Glutamatergic neuron (in vitro differentiated cells): ENCODE data around the gene HERPUD1. TPM values are rescaled to one million over a fixed set of nuclear protein-coding genes. Genes with fewer than 3 reads are reported as not detected.
"Not testable (repeated sequence)": the region's sequence is repeated elsewhere in the genome, so short reads cannot be mapped to it uniquely, and the experiment has no call there.

ENCODE experiments used
- DNase-seq: peaks from one replicate; pipeline ENCODE4 v3.0.0; 2022
- H3K27ac Mint-ChIP-seq: one replicate; pipeline ENCODE4 v1.8.0; 2020; ENCODE audit warnings: mild to moderate bottlenecking, mixed read lengths, inconsistent platforms; ENCODE audit not compliant: unreplicated experiment
- H3K27me3 Mint-ChIP-seq: one replicate; pipeline ENCODE4 v1.8.0; 2020; ENCODE audit warnings: mild to moderate bottlenecking, moderate library complexity, mixed read lengths, inconsistent platforms; ENCODE audit not compliant: unreplicated experiment
- H3K36me3 Mint-ChIP-seq: one replicate; pipeline ENCODE4 v1.8.0; 2020; ENCODE audit warnings: mild to moderate bottlenecking, mixed read lengths, inconsistent platforms; ENCODE audit not compliant: unreplicated experiment
- H3K4me1 Mint-ChIP-seq: one replicate; pipeline ENCODE4 v1.8.0; 2020; ENCODE audit warnings: mild to moderate bottlenecking, low read depth, mixed read lengths, inconsistent platforms; ENCODE audit not compliant: unreplicated experiment
- H3K4me3 Mint-ChIP-seq: one replicate; pipeline ENCODE4 v1.8.0; 2020; ENCODE audit warnings: mild to moderate bottlenecking, mixed read lengths, inconsistent platforms; ENCODE audit not compliant: unreplicated experiment
- H3K9me3 Mint-ChIP-seq: one replicate; pipeline ENCODE4 v1.8.0; 2020; ENCODE audit warnings: mild to moderate bottlenecking, moderate library complexity, mixed read lengths, inconsistent platforms; ENCODE audit not compliant: unreplicated experiment
- total RNA-seq: library from RNA; stranded (reverse); fragmentation: NEBNext Ultra II Directional; extraction: Animal tissue kit (Norgen Biotek cat#: 25700); gene quantifications from one replicate; pipeline ENCODE4 v1.2.1, GENCODE V29; 2021; ENCODE audit not compliant: unreplicated experiment
- TF ChIP-seq, protein P1 (sequence below): fragments of 200-600 bp; sonication (generic); IDR thresholded peaks from one replicate; pipeline ENCODE4 v1.5.0; 2021; ENCODE audit not compliant: partially characterized antibody, unreplicated experiment

Gene HERPUD1
- total RNA-seq, 1 donor from 2014 or later = 160 TPM

DNA sequence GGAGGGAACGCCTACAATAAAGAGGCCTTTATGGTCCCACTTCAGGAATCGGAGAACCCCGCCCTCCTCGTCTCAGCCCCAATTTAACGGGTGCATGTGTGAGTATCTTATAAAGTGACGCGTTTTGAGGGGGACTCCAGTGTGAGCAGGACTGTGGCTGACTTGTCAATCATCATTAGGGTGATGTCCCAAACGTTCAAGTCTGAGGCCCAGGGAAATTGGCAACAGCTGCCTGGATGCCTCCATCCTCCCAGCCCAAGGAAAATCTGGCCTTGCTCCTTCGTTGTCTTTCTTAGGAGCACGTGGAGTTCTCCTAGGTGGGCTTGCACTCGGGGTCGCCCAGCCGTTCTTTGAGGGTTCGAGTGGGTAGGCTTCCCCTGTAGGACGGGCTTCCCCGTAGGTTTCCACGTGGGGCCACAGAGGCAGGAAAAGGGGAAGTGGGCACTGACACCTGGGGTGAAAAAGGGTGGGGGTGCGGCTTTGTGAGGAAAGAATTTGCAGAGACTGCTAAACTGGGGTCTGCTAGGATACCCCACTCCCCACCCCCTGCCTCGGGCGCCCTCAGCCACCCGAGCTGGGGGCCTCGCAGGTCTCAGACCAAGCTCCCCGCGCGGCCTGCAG is 561 bp upstream of the HERPUD1 start:
- Mint-ChIP-seq H3K27me3 (peaks cover 8% of the 10 kb centered on the region), H3K9me3 (peaks cover 11% of the 10 kb centered on the region), H3K36me3 (peaks cover 5% of the 10 kb centered on the region), H3K4me1 (peaks cover 14% of the 10 kb centered on the region), H3K4me3 (peak overlapping the region; percentile 71), H3K27ac (peak overlapping the region; percentile 95)
- DNase-seq = no peak
- TF ChIP-seq, protein P1, sequence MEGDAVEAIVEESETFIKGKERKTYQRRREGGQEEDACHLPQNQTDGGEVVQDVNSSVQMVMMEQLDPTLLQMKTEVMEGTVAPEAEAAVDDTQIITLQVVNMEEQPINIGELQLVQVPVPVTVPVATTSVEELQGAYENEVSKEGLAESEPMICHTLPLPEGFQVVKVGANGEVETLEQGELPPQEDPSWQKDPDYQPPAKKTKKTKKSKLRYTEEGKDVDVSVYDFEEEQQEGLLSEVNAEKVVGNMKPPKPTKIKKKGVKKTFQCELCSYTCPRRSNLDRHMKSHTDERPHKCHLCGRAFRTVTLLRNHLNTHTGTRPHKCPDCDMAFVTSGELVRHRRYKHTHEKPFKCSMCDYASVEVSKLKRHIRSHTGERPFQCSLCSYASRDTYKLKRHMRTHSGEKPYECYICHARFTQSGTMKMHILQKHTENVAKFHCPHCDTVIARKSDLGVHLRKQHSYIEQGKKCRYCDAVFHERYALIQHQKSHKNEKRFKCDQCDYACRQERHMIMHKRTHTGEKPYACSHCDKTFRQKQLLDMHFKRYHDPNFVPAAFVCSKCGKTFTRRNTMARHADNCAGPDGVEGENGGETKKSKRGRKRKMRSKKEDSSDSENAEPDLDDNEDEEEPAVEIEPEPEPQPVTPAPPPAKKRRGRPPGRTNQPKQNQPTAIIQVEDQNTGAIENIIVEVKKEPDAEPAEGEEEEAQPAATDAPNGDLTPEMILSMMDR = no peak

DNA sequence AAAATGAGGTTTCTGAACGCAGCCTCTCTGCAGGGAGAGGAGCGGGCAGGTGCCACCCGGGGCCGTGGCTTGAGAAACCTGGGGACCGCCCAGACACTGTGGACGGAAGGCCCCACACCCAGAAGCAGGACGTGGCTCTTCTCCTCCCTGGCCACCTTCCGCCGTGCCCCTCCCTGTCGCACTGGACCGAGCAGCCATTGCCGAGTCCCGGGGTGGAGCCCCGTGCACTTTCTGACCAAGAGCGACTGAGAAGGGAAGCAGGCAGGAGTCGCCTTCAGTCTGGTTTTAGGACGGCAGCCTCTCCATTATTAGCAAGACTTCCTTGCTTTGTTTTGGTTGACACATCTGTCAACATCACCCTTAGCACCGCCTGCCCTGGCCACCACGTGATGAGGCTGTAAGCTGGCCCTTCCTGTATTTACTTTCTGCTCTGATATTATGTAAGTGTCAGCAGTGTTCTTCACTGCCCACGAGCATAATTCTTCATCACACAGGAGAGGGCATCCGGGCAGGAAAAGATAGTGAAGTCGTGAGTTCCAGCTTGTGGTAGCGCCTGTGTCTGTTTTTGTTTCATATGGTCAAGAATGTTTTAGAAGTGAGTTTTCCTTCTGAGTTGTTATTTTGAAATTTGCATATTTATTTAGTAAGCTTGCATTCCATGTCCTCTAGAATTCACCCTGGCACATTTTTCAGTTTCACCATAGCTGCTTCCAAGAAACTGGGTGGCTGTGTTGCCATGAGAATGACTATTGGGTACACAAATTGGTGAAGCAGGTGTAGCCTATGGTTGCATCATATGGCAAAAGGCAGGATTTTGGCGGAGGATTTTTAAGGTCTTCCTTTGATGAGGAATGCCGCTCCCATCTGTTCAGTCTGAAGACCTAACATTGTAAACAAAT is 1.0 kb downstream of the HERPUD1 start:
- Mint-ChIP-seq H3K4me1 (peaks cover 14% of the 10 kb centered on the region), H3K36me3 (peaks cover 9% of the 10 kb centered on the region), H3K27ac (peak overlapping the region; percentile 96), H3K27me3 (peaks cover 9% of the 10 kb centered on the region), H3K4me3 (peak overlapping the region; percentile 97), H3K9me3 (peaks cover 11% of the 10 kb centered on the region)
- TF ChIP-seq, protein P1 = no peak
- peak; percentile 61 for DNase-seq

DNA sequence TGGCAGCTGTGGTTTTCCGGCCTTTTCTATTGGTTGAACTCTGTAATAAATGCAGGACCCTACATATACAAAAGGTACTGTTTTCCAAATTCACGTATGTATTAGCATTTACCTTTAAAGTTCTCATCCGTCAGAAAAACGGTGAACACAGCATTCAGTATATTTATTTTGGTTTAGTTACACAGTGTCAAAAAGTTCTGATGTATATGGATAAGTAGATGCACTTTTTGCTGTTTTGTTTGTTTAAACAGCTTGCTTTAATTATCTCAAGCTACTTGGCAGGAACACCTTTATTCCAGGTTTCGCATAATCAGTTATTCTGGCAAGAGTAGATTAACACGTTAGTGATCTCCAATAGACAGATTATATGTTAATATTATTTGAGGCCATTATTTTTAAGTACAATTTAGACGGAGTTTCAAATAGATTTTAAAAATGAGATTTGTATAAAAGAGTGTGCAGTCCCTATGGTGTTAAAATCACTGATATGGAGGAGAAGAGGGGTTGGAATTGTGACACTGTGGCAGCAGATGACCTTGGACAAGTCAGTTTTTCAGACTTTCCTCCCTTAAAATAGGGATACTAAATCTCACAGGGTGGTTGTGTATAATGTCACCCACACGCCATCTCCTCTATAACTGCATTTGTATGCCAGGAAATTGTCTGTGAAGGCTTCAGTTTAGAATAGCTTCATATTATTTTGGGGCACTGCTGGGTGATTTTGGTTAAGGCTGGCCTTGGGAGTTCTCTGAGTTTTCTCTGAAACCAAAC is 2.1 kb downstream of the HERPUD1 start:
- Mint-ChIP-seq H3K9me3 (peaks cover 11% of the 10 kb centered on the region), H3K27ac (peak overlapping the region; percentile 38), H3K36me3 (peaks cover 4% of the 10 kb centered on the region), H3K27me3 (peaks cover 9% of the 10 kb centered on the region), H3K4me3 (peak overlapping the region; percentile 97), H3K4me1 (peaks cover 14% of the 10 kb centered on the region)
- TF ChIP-seq, protein P1 = no peak
- no peak for DNase-seq

DNA sequence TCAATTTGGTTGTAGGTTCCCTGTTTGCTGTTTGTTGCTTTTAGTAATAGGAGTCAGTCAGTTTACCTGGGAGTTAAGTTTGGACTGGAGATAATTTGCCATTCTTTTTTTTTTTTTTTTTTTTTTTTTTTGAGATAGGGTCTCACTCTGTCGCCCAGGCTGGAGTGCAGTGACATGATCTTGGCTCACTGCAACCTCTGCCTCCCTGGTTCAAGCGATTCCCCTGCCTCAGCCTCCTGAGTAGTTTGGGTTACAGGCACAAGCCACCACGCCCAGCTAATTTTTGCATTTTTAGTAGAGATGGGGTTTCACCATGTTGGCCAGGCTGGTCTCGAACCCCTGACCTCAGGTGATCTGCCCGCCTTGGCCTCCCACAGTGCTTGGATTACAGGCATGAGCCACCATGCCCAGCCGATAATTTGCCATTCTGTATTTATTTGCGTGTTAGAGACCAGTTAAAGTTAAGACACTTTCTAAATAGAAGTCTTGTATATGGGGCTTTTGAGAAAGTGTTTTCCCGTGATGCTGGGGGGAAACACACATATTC is 2.7 kb downstream of the HERPUD1 start:
- H3K4me3 Mint-ChIP-seq = peak overlapping the region; percentile 89
- DNase-seq, H3K36me3 Mint-ChIP-seq, H3K27me3 Mint-ChIP-seq: not testable (repeated sequence)
- H3K27ac Mint-ChIP-seq = peak overlapping the region; percentile 44
- peaks cover 11% of the 10 kb centered on the region for H3K9me3 Mint-ChIP-seq
- peaks cover 14% of the 10 kb centered on the region for H3K4me1 Mint-ChIP-seq

DNA sequence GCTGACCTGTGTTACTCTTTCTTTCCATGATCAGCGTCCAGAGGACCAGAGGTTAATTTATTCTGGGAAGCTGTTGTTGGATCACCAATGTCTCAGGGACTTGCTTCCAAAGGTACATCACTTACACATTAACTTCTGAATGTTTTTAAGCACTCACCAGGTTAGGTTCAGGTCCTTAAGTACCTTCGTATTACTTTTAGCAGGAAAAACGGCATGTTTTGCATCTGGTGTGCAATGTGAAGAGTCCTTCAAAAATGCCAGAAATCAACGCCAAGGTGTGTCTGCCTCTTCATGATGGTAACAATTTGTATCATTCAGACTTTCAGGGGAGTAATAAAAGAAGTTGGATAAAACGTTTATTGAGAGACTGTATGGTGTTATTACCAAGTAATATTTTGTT is 3.3 kb downstream of the HERPUD1 start:
- Mint-ChIP-seq H3K27me3 (peaks cover 9% of the 10 kb centered on the region), H3K4me3 (peak overlapping the region; percentile 89), H3K27ac (peak overlapping the region; percentile 44), H3K4me1 (peaks cover 14% of the 10 kb centered on the region), H3K9me3 (peaks cover 11% of the 10 kb centered on the region), H3K36me3 (peaks cover 4% of the 10 kb centered on the region)
- DNase-seq = no peak
- TF ChIP-seq, protein P1 = no peak
